ENCODE results near the gene DUS2.

DUS2 gene

DNA sequence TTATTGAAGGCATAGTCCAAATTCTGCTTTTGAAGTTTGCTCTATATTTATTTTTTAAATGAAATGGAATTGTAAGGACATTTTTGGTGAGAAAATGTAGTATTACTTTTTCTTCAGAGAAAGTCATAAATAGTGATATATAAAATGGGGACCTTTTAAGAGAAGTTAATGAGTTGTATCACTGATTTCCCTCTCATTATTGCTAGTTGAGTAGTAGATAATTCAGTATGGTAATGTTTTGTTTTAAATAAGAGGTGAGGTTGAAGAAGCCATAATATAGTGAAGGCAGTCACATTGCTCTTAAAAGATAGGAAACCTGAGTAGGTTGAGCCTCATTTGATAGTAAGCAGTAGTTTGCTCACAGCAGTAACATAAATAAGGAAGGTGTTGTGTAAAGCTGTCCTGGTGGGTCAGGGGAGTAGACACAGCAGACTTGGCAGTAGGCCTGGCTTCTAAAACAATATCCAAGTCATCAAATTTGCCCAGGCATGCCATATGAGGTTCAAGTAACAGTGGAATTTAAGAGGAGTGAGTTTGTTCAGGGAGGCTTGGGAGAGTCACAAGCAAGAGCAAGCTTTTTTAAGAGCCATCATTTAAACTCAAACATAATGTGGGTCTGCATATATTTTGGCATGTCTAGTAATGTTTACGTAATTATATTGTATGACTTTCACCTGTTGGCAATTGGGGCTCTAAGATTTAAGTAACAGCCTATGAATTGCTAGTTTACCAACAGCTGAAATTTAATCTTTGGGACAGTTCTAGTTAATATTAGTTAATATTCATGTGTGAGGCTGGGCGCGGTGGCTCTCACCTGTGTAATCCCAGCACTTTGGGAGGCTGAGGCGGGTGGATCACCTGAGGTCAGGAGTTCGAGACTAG lies 68.5 kb downstream of the DUS2 start:
- POLR2A ChIA-PET, result interaction anchor here (0.6 kb wide), 1 partner anchor 498 kb away, joined by 5 read pairs; no protein-coding TSS in a partner anchor
- H3K4me3 ChIP-seq (ENCODE audit: low read depth, low read length), result no peak overlapping the region
- peaks cover 25% of the 10 kb centered on the region for H3K4me1 ChIP-seq (ENCODE audit: control insufficient read depth, insufficient read depth, low read length)
- H3K27ac ChIP-seq (ENCODE audit: extremely low read depth, low read depth, low read length), result peak overlapping the region; percentile 45
- CTCF ChIA-PET, result interaction anchor here (0.5 to 2.3 kb wide), 9 partner anchors 9 to 238 kb away, joined by 3 to 12 read pairs (median 4); no protein-coding TSS in a partner anchor
- no peaks in the 10 kb centered on the region for H3K9me3 ChIP-seq (ENCODE audit: control insufficient read depth, insufficient read depth, low read depth, low read length)
- H3K36me3 ChIP-seq (ENCODE audit: control insufficient read depth in 2 of 2, insufficient read depth in 1 of 2, low read length in 2 of 2), result no peaks in the 10 kb centered on the region
- TF ChIP-seq WT1 (tag by site-specific recombination; IDR thresholded peaks at IDR 0.05) (peak; percentile 99), ZEB2 (tag by site-specific recombination; IDR thresholded peaks at IDR 0.05) (peak; percentile 63), KLF10 (tag by site-specific recombination; IDR thresholded peaks at IDR 0.05) (peak; percentile 60; the same call in 1 of the 2 replicates), ZBTB21 (tag by site-specific recombination; IDR thresholded peaks at IDR 0.05) (0 out of 2 replicates have a peak, but pooled peaks have one; percentile 9), ZNF335 (tag by site-specific recombination; conservative IDR thresholded peaks at IDR 0.05) (no peak), ZNF837 (tag by site-specific recombination; IDR thresholded peaks at IDR 0.05) (no peak), ZIC2 (tag by site-specific recombination; IDR thresholded peaks at IDR 0.05) (peak; percentile 81), ZNF513 (tag by site-specific recombination; IDR thresholded peaks at IDR 0.05) (no peak), ZNF449 (tag by site-specific recombination; IDR thresholded peaks at IDR 0.05) (no peak), ZNF280D (tag by site-specific recombination; IDR thresholded peaks at IDR 0.05) (no peak), ZNF394 (tag by site-specific recombination; IDR thresholded peaks at IDR 0.05; ENCODE audit: borderline replicate concordance) (peak; percentile 22; the same call in 1 of the 2 replicates), ZNF146 (tag by site-specific recombination; IDR thresholded peaks at IDR 0.05) (no peak), ZNF2 (tag by site-specific recombination; IDR thresholded peaks at IDR 0.05) (0 out of 2 replicates have a peak, but pooled peaks have one; percentile 19), BCL11A (tag by site-specific recombination; IDR thresholded peaks at IDR 0.05; ENCODE audit: low read depth) (peak; percentile 68; the same call in 1 of the 2 replicates), ZNF792 (tag by site-specific recombination; IDR thresholded peaks at IDR 0.05) (no peak), ZNF76 (tag by site-specific recombination; IDR thresholded peaks at IDR 0.05; ENCODE audit: borderline replicate concordance, low read depth) (no peak), IKZF3 (tag by site-specific recombination; IDR thresholded peaks at IDR 0.05) (peak; percentile 90), PRDM1 (tag by site-specific recombination; IDR thresholded peaks at IDR 0.05) (peak; percentile 73), ZBTB8A (tag by site-specific recombination; IDR thresholded peaks at IDR 0.05) (no peak), ZNF311 (tag by site-specific recombination; IDR thresholded peaks at IDR 0.05; ENCODE audit: borderline replicate concordance) (no peak)
- TF ChIP-seq, protein P1, sequence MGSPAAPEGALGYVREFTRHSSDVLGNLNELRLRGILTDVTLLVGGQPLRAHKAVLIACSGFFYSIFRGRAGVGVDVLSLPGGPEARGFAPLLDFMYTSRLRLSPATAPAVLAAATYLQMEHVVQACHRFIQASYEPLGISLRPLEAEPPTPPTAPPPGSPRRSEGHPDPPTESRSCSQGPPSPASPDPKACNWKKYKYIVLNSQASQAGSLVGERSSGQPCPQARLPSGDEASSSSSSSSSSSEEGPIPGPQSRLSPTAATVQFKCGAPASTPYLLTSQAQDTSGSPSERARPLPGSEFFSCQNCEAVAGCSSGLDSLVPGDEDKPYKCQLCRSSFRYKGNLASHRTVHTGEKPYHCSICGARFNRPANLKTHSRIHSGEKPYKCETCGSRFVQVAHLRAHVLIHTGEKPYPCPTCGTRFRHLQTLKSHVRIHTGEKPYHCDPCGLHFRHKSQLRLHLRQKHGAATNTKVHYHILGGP (tag by site-specific recombination; IDR thresholded peaks at IDR 0.05), result no peak
- TF ChIP-seq, protein P2, sequence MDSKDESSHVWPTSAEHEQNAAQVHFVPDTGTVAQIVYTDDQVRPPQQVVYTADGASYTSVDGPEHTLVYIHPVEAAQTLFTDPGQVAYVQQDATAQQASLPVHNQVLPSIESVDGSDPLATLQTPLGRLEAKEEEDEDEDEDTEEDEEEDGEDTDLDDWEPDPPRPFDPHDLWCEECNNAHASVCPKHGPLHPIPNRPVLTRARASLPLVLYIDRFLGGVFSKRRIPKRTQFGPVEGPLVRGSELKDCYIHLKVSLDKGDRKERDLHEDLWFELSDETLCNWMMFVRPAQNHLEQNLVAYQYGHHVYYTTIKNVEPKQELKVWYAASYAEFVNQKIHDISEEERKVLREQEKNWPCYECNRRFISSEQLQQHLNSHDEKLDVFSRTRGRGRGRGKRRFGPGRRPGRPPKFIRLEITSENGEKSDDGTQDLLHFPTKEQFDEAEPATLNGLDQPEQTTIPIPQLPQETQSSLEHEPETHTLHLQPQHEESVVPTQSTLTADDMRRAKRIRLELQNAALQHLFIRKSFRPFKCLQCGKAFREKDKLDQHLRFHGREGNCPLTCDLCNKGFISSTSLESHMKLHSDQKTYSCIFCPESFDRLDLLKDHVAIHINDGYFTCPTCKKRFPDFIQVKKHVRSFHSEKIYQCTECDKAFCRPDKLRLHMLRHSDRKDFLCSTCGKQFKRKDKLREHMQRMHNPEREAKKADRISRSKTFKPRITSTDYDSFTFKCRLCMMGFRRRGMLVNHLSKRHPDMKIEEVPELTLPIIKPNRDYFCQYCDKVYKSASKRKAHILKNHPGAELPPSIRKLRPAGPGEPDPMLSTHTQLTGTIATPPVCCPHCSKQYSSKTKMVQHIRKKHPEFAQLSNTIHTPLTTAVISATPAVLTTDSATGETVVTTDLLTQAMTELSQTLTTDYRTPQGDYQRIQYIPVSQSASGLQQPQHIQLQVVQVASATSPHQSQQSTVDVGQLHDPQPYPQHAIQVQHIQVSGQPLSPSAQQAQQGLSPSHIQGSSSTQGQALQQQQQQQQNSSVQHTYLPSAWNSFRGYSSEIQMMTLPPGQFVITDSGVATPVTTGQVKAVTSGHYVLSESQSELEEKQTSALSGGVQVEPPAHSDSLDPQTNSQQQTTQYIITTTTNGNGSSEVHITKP (tag by site-specific recombination; IDR thresholded peaks at IDR 0.05), result peak; percentile 26; the same call in 1 of the 2 replicates
